SK-N-SH (cell line): ENCODE data around the gene PTH. TPM values are rescaled to one million over a fixed set of nuclear protein-coding genes. Genes with fewer than 3 reads are reported as not detected.

Source experiments
- CTCF ChIA-PET: fragments of 300-600, 350-600 bp; formaldehyde crosslinking; extraction: SDS; loops from one replicate; lab custom pipeline; 2021; lab: Yijun Ruan, JAX
- POLR2A ChIA-PET: fragments of 350-600 bp; sonication (Branson Sonifier 250); formaldehyde crosslinking; extraction: SDS; loops from one replicate; lab custom pipeline; 2020; ENCODE audit warnings: antibody characterized with exemption, inconsistent platforms; lab: Yijun Ruan, JAX
- DNase-seq: peaks from one replicate; pipeline ENCODE4 v3.0.0; 2012
- H2AFZ ChIP-seq: fragments of 200-600 bp; sonication (generic); 2 replicates; pipeline ENCODE4 v1.8.1; 2016; ENCODE audit warnings: antibody characterized with exemption, mild to moderate bottlenecking, low read depth
- H3F3A ChIP-seq: fragments of 200-600 bp; sonication (generic); replicated peaks from 2 replicates; pipeline ENCODE3; 2016; ENCODE audit warnings: antibody characterized with exemption, mild to moderate bottlenecking; ENCODE audit not compliant: insufficient read depth
- H3K27ac ChIP-seq, 2 experiments: fragments of 200-500 bp in 1 of 2; fragments of 200-600 bp in 1 of 2; sonication (Bioruptor generic) in 1 of 2; sonication (generic), shearing (Covaris generic) in 1 of 2; 2 replicates each; pipeline versions ENCODE4 v1.5.1 to v1.6.1; 2014 to 2016; ENCODE audit warnings: low read depth in 2 of 2, inconsistent platforms in 1 of 2, low read length in 1 of 2, mild to moderate bottlenecking in 1 of 2, mixed read lengths in 1 of 2
- H3K27me3 ChIP-seq: fragments of 200-600 bp; sonication (generic), shearing (Covaris generic); 2 replicates; pipeline ENCODE4 v1.6.1; 2016; ENCODE audit warnings: mixed run types; ENCODE audit not compliant: insufficient read depth
- H3K36me3 ChIP-seq, 2 experiments: fragments of 200-500 bp in 1 of 2; fragments of 200-600 bp in 1 of 2; sonication (Bioruptor generic) in 1 of 2; sonication (generic) in 1 of 2; replicated peaks in 1 of 2; 2 replicates each; pipeline versions ENCODE3 to v1.5.1; 2014 to 2016; ENCODE audit warnings: low read length in 1 of 2, mild to moderate bottlenecking in 1 of 2; ENCODE audit not compliant: insufficient read depth in 2 of 2, control insufficient read depth in 1 of 2
- H3K4me1 ChIP-seq, 2 experiments: fragments of 200-500 bp in 1 of 2; fragments of 200-600 bp in 1 of 2; sonication (Bioruptor generic) in 1 of 2; sonication (generic), shearing (Covaris generic) in 1 of 2; 2 replicates each; pipeline versions ENCODE4 v1.5.1 to v1.6.1; 2014 to 2016; ENCODE audit warnings: low read depth in 1 of 2, low read length in 1 of 2, mixed run types in 1 of 2; ENCODE audit not compliant: insufficient read depth in 2 of 2, control insufficient read depth in 1 of 2
- H3K4me2 ChIP-seq: fragments of 200-600 bp; sonication (generic), shearing (Covaris generic); 2 replicates; pipeline ENCODE4 v1.6.1; 2017; ENCODE audit warnings: mixed run types
- H3K4me3 ChIP-seq, 2 experiments: fragments of 200-500 bp in 1 of 2; fragments of 200-600 bp in 1 of 2; sonication (Bioruptor generic) in 1 of 2; sonication (generic), shearing (Covaris generic) in 1 of 2; 2 replicates each; pipeline versions ENCODE4 v1.5.1 to v1.8.1; 2014 to 2016; ENCODE audit warnings: low read depth in 2 of 2, inconsistent platforms in 1 of 2, low read length in 1 of 2, mild to moderate bottlenecking in 1 of 2, mixed read lengths in 1 of 2, moderate library complexity in 1 of 2
- H3K79me2 ChIP-seq: fragments of 200-600 bp; sonication (generic); 2 replicates; pipeline ENCODE4 v1.8.1; 2017; ENCODE audit warnings: mild to moderate bottlenecking; ENCODE audit not compliant: insufficient read depth
- H3K9ac ChIP-seq: fragments of 200-600 bp; sonication (generic); 2 replicates; pipeline ENCODE4 v1.6.1; 2017; ENCODE audit warnings: mixed run types
- H3K9me2 ChIP-seq: fragments of 200-600 bp; sonication (generic); 2 replicates; pipeline ENCODE4 v1.6.1; 2017; ENCODE audit warnings: mixed run types
- H3K9me3 ChIP-seq: fragments of 200-600 bp; sonication (generic); 2 replicates; pipeline ENCODE4 v1.6.1; 2017; ENCODE audit warnings: mixed run types, mild to moderate bottlenecking, moderate library complexity
- H4K20me1 ChIP-seq: fragments of 200-600 bp; sonication (generic); 2 replicates; pipeline ENCODE4 v1.6.1; 2017; ENCODE audit warnings: mild to moderate bottlenecking, mixed run types; ENCODE audit not compliant: insufficient read depth
- CTCF ChIP-seq: fragments of 200-600 bp; sonication (generic); IDR thresholded peaks from 2 replicates; pipeline ENCODE4 v1.6.1; 2017; ENCODE audit warnings: antibody characterized with exemption, mild to moderate bottlenecking, moderate library complexity
- ELF1 ChIP-seq: IDR thresholded peaks from 2 replicates; pipeline ENCODE4 v1.4.0; 2012
- EP300 ChIP-seq, 2 experiments: IDR thresholded peaks; 2 replicates each; pipeline versions ENCODE4 v1.4.0 to v1.6.1; 2012; ENCODE audit warnings: borderline replicate concordance in 1 of 2, low read depth in 1 of 2, low read length in 1 of 2
- EZH2phosphoT487 ChIP-seq: fragments of 200-600 bp; sonication (generic); IDR thresholded peaks from 2 replicates; pipeline ENCODE4 v1.6.1; 2017; ENCODE audit warnings: low read depth, mixed run types, mild to moderate bottlenecking, antibody characterized with exemption, moderate library complexity, borderline replicate concordance
- FOXM1 ChIP-seq: IDR thresholded peaks from 2 replicates; pipeline ENCODE4 v1.4.0; 2012; ENCODE audit warnings: low read depth, mild to moderate bottlenecking
- JUND ChIP-seq: IDR thresholded peaks from 2 replicates; pipeline ENCODE4 v1.4.0; 2012
- MXI1 ChIP-seq: IDR thresholded peaks from 2 replicates; pipeline ENCODE4 v1.6.1; 2012; ENCODE audit warnings: mild to moderate bottlenecking, low read depth, low read length, improper control_type of control experiment
- NRF1 ChIP-seq: IDR thresholded peaks from 2 replicates; pipeline ENCODE4 v1.6.1; 2012; ENCODE audit warnings: low read depth, mild to moderate bottlenecking, low read length
- POLR2AphosphoS5 ChIP-seq: IDR thresholded peaks from 2 replicates; pipeline ENCODE4 v1.6.1; 2012; ENCODE audit warnings: low read depth, low read length
- RFX5 ChIP-seq: IDR thresholded peaks from 2 replicates; pipeline ENCODE4 v1.6.1; 2012; ENCODE audit warnings: mild to moderate bottlenecking, improper control_type of control experiment, low read length
- SIN3A ChIP-seq: IDR thresholded peaks from 2 replicates; pipeline ENCODE4 v1.6.1; 2012; ENCODE audit warnings: low read depth, mild to moderate bottlenecking, low read length, moderate library complexity, borderline replicate concordance
- TAF1 ChIP-seq: IDR thresholded peaks from 2 replicates; pipeline ENCODE4 v1.6.1; 2012; ENCODE audit warnings: low read depth, mild to moderate bottlenecking, low read length, moderate library complexity, borderline replicate concordance
- TCF12 ChIP-seq: IDR thresholded peaks from 2 replicates; pipeline ENCODE4 v1.4.0; 2012
- TEAD4 ChIP-seq: IDR thresholded peaks from 2 replicates; pipeline ENCODE4 v1.4.0; 2012; ENCODE audit warnings: mild to moderate bottlenecking, borderline replicate concordance; ENCODE audit not compliant: insufficient read depth
- YY1 ChIP-seq: IDR thresholded peaks from 2 replicates; pipeline ENCODE4 v1.4.0; 2012; ENCODE audit warnings: low read depth, mild to moderate bottlenecking
- ZBTB33 ChIP-seq: IDR thresholded peaks from 2 replicates; pipeline ENCODE4 v1.4.0; 2012; ENCODE audit warnings: low read depth, borderline replicate concordance
- WGBS: methylation state at CpG from one replicate; pipeline ENCODE4 v1.1.6; 2017; ENCODE audit warnings: low lambda C conversion rate; 5-methylcytosine and 5-hydroxymethylcytosine counted together
- polyA plus RNA-seq, 3 experiments: library from polyadenylated mRNA; depleted of rRNA; stranded (reverse); fragments of >200 nt; gene quantifications; 2 replicates each; pipeline ENCODE4 v1.2.3, GENCODE V29; 2012
- TF ChIP-seq, protein P1 (sequence below): IDR thresholded peaks from 2 replicates; pipeline ENCODE4 v1.4.0; 2012; ENCODE audit warnings: low read depth, borderline replicate concordance
- TF ChIP-seq, protein P2 (sequence below): IDR thresholded peaks from 2 replicates; pipeline ENCODE4; 2012

Gene PTH
- polyA plus RNA-seq, 1 of the 3 experiments (the other 2 are of a cell fraction), result not detected

GRCh38 chr11:13462311-13462900 lies 33.4 kb downstream of the PTH start:
- TF ChIP-seq TEAD4 (0 out of 2 replicates have a peak, but pooled peaks have one; percentile 10), MXI1 (peak; percentile 75; the same call in 1 of the 2 replicates), CTCF (peak; percentile 16; the same call in 1 of the 2 replicates), ELF1 (no peak)
- Histone ChIP-seq H2AFZ (peak overlapping the region; percentile 88), H3K36me3 (no peaks in the 10 kb centered on the region), H3K27ac (peak overlapping the region; percentile 78 to 92), H3K9me2 (no peaks in the 10 kb centered on the region), H3K4me1 (peaks cover 12 to 17% of the 10 kb centered on the region in 2 experiments; a peak in 3 of 4 replicates), H4K20me1 (peaks cover 10% of the 10 kb centered on the region; the same call in 1 of the 2 replicates), H3K9me3 (no peaks in the 10 kb centered on the region), H3F3A (peaks cover 11% of the 10 kb centered on the region), H3K79me2 (peaks cover 51% of the 10 kb centered on the region), H3K4me3 (peak overlapping the region; percentile 79 to 95), H3K27me3 (no peaks in the 10 kb centered on the region), H3K4me2 (peak overlapping the region; percentile 75), H3K9ac (peak overlapping the region; percentile 82)
- ChIA-PET CTCF (interaction anchor here (0.8 to 1.1 kb wide), 6 partner anchors 11 to 252 kb away, joined by 3 to 5 read pairs (median 4); no protein-coding TSS in a partner anchor), POLR2A (interaction anchor here (0.6 to 1.0 kb wide), 2 partner anchors 22 to 25 kb away, joined by 3 read pairs; no protein-coding TSS in a partner anchor)
- peak; percentile 73 for DNase-seq
- WGBS, result 1% methylated on average over 15 of the region's 18 CpGs

GRCh38 chr11:13461291-13461690 lies 34.5 kb downstream of the PTH start:
- Histone ChIP-seq H3K4me1 (peaks cover 12 to 17% of the 10 kb centered on the region in 2 experiments; a peak in 3 of 4 replicates), H3K27me3 (no peaks in the 10 kb centered on the region), H3K9me3 (no peaks in the 10 kb centered on the region), H3K9ac (peak overlapping the region; percentile 82), H3F3A (peaks cover 11% of the 10 kb centered on the region), H3K79me2 (peaks cover 62% of the 10 kb centered on the region), H2AFZ (no peak overlapping the region), H3K9me2 (no peaks in the 10 kb centered on the region), H3K27ac (peak overlapping the region in 1 of 2 experiments; percentile 78; a peak in 1 of 4 replicates), H3K36me3 (no peaks in the 10 kb centered on the region), H3K4me2 (peak overlapping the region; percentile 75), H4K20me1 (peaks cover 13% of the 10 kb centered on the region; the same call in 1 of the 2 replicates), H3K4me3 (peak overlapping the region in 1 of 2 experiments; percentile 79; a peak in 1 of 4 replicates)
- CTCF ChIA-PET, result interaction anchor here (1.5 kb wide), 1 partner anchor 76 kb away, joined by 4 read pairs; no protein-coding TSS in a partner anchor
- WGBS, result 89% methylated on average over 3 of the region's 3 CpGs
- no peak for DNase-seq
- POLR2A ChIA-PET, result no interaction called here
- no peak for TF ChIP-seq EP300 (IDR thresholded peaks at IDR 0.05; ENCODE audit: borderline replicate concordance in 1 of 2, low read depth in 1 of 2, low read length in 1 of 2)
- TF ChIP-seq SIN3A, result no peak
- TF ChIP-seq NRF1, result no peak
- TF ChIP-seq RFX5, result no peak
- no peak for TF ChIP-seq FOXM1
- TF ChIP-seq EZH2phosphoT487, result no peak
- no peak for TF ChIP-seq POLR2AphosphoS5
- no peak for TF ChIP-seq YY1
- TF ChIP-seq CTCF, result no peak
- no peak for TF ChIP-seq JUND
- TF ChIP-seq ZBTB33, result no peak
- no peak for TF ChIP-seq TAF1
- TF ChIP-seq TEAD4, result no peak
- TF ChIP-seq TCF12, result no peak
- TF ChIP-seq, protein P1, sequence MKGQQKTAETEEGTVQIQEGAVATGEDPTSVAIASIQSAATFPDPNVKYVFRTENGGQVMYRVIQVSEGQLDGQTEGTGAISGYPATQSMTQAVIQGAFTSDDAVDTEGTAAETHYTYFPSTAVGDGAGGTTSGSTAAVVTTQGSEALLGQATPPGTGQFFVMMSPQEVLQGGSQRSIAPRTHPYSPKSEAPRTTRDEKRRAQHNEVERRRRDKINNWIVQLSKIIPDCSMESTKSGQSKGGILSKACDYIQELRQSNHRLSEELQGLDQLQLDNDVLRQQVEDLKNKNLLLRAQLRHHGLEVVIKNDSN, result no peak
- TF ChIP-seq, protein P2, sequence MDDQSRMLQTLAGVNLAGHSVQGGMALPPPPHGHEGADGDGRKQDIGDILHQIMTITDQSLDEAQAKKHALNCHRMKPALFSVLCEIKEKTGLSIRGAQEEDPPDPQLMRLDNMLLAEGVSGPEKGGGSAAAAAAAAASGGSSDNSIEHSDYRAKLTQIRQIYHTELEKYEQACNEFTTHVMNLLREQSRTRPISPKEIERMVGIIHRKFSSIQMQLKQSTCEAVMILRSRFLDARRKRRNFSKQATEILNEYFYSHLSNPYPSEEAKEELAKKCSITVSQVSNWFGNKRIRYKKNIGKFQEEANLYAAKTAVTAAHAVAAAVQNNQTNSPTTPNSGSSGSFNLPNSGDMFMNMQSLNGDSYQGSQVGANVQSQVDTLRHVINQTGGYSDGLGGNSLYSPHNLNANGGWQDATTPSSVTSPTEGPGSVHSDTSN, result no peak
